Stimulated activated CD4-positive, alpha-beta T cell treated with anti-CD3 and anti-CD28 coated beads, Interleukin-1b, Interleukin-23, amount 100 ng/mL, for 48 hours (primary cell): Measurements from ENCODE around the gene SYTL4.

ENCODE experiments used
- DNase-seq: peaks from one replicate; pipeline ENCODE4 v3.0.0-alpha.2; 2020

The SYTL4 gene

GRCh38 chrX:100687546-100687945 is 44.4 kb downstream of the SYTL4 start:
- no peak for DNase-seq

DNA sequence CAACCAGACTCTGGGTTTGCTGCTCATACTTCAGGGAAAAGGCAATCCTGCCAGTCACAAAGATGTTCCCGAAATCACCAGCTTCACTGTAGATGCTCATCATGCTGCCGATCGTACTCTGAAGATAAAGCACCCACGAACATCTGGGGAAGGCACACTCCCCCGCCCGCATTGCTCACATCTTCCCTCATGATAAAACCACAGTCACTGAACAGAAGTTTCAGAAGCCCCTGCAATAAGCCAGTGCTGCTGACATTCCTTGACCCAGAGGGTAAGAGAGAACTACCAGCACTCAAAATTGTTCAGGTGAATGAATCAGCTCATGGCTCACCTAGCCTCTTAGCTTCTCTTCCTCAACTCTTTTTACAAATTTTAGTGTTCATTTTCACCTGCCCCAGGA is 44.8 kb downstream of the SYTL4 start:
- DNase-seq, result peak; percentile 1

DNA sequence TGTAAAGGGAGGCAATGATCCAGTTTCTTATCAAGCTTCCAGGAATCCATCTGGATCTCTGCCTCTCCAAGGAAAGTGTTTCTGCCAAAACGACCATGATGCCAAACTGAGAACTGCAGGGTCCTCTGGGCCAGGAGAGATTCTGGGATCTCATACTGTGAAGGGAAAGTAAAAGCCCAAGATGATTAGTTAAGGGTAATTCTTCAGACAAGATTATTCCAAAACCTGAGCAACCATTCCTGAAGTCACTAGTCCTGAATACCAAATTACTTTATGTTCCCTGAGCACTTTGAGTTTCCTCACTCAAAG is 46.0 kb downstream of the SYTL4 start:
- no peak for DNase-seq

- DNase-seq, result peak; percentile 62
Measured at GRCh38 chrX:100685284-100685996, 46.5 kb downstream of the SYTL4 start.

DNA sequence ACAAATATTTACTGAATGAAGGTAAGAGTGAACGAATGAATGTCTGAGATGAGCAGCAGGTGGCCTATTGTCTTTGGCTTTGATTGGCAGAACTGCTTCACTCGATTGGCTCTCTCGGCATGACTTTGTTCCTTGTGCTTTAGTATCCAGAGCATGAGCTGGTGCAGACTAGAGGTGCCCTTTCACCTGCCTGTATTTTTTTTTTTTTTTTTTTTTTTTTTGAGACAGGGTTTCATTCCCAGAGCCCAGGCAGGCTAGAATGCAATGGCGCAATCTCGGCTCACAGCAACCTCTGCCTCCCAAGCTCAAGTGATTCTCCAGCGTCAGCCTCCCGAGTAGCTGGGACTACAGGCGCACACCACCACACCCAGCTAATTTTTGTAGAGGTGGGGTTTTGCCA is 49.0 kb downstream of the SYTL4 start:
- no peak for DNase-seq

DNA sequence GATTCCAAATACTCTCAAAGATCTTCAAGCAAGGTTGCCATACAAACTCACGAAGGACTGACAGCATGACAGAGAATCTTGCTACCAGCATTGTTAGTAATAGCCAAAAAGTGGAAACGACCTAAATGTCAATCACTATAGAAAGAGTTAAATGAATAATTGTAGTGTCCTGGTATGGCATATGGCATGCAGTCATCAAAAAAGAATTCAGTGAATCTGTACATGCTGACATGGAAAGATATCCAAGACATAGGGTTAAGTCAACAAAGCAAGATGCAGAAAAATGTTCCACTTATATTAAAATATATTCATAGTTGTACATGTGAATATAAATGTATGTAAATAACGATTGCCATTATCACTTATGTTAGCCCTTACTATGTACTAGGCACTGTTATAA is 50.3 kb downstream of the SYTL4 start:
- DNase-seq, result no peak

- DNase-seq, result no peak
Measured at GRCh38 chrX:100680756-100681155, 51.2 kb downstream of the SYTL4 start.

- DNase-seq, result no peak
Measured at GRCh38 chrX:100677611-100678181, 54.2 kb downstream of the SYTL4 start.

DNA sequence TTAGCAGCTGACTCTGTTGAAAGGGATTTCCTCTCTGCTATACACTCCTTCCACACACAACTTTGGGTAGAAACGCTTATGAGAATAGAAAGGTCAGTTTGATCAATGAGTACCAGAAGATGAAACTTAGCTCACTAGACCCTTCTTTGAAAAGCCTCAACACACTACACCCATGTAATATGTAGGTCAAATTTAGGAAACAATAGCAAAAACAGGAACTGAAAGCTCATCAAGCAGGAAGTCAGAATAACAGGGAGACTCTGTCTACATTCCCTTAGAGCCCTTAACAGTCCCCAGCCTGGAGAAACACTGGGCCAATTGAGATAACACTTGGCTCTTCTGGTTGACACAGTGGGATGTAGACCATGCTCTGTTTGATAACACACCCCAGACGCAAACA is 57.2 kb downstream of the SYTL4 start:
- no peak for DNase-seq

- no peak for DNase-seq
Measured at GRCh38 chrX:100673397-100673953, 58.4 kb downstream of the SYTL4 start.

DNA sequence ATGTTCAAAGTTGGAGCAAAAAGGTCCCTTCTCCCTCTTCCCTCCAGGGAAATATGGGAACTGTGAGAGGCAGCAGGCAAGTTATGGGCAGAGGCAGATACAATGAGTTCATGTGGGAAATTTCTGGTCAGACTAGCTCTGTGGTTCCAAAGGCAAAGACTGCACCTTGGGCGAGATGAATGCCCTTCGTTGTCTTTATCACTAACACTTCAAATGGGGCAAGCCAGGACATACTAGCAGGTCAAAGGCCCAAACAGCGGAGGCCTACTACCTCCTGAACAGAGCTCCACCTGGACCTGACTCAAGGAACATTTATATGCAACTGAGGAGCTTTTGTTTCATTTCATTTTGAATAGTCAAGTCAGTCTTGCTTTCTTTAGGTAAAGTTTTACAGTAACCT is 59.0 kb downstream of the SYTL4 start:
- no peak for DNase-seq

- no peak for DNase-seq
Measured at GRCh38 chrX:100663642-100664041, 68.3 kb downstream of the SYTL4 start.

GRCh38 chrX:100662796-100663195 is 69.1 kb downstream of the SYTL4 start:
- no peak for DNase-seq

GRCh38 chrX:100662170-100662569 is 69.8 kb downstream of the SYTL4 start:
- DNase-seq, result no peak

DNA sequence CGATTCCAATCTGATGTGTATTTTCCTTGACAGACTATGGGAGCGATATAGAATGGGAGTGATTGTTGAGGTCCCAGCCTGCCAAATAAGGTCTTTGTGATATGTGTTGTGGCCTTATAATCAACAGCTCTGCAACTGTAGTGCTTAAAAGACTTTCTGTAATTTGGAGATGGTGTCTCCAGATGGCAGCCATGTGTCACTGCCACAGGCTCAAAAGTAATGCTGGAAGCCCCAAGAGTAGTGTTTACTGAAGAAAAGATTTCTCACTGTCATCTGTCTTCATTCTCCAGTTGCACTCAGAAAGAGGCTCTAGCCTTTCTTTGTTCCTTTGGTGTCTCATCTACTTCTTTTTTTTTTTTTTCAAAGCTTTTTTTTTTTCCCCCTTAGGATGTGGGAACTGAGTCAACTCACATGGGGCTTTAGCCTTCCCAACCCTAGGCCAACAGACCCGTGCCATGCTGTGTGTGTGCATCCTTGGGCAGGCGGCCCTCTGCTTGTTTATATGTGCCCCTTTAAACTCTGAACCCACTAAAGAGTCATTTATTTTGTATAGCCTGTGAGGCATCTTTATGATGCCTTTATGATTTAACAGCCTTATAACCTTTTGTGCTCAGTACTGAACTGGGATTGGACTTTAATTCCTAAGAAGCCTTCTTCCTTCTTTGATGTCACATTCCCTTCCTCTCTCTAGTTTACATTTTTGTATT is 72.3 kb downstream of the SYTL4 start:
- no peak for DNase-seq

DNA sequence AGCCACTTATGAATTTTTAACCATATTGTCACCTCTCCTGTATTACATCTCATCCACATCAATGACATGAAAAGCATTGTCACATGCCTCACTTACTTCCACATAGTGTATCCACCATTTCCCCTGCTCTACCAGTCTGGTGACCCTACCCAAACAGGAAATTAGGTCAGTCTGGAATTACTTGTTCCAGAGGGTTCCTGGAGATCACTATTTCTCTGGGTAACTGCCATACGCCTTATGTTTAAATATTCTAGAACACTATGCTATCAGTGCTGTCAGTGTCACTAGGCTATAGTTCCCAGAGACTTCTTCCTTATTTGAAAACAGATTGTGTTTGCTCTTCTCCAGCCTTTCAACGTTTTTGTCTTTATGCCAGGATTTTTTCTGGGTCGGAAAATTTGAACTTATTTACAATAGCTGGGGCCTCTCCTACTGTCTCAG is 73.0 kb downstream of the SYTL4 start:
- no peak for DNase-seq

DNA sequence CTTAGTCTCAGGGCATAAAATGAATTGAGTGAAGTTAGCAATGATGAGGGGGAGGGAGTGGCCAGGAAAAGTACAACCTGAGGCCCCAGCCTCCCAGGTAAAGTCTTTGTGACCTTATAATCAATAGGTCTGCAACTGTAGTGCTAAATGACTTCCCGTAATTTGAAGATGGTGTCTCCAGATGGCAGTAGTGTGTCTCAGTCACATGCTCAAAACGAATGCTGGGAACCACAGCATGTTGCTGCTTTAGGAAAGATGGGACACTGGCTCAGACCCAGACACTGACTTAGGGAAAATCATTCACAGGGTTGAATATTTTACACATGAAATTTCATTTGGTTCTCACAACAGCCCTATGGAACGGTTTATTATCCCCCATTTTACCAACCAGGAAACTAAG is 77.7 kb downstream of the SYTL4 start:
- DNase-seq, result no peak

- no peak for DNase-seq
Measured at GRCh38 chrX:100652266-100652665, 79.7 kb downstream of the SYTL4 start.

DNA sequence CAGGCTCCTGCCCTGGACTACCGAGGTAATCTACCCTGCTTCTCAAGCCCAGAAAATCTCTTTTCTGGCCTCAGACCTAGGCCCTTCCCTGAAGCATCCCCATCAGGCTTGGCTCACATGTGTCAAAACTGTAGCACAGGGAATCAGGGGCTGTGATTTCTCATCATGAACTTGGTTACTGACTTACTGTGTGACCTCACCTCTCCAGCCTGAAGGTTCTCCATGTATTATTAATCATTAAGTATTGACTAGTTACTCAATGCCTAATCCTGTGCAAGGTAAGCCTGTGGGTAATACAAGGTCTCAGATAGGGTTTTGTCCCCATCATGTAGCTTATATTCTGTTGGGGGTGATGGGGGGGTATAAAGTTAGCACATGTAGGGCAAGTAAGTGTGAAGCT is 81.1 kb downstream of the SYTL4 start:
- DNase-seq, result no peak

DNA sequence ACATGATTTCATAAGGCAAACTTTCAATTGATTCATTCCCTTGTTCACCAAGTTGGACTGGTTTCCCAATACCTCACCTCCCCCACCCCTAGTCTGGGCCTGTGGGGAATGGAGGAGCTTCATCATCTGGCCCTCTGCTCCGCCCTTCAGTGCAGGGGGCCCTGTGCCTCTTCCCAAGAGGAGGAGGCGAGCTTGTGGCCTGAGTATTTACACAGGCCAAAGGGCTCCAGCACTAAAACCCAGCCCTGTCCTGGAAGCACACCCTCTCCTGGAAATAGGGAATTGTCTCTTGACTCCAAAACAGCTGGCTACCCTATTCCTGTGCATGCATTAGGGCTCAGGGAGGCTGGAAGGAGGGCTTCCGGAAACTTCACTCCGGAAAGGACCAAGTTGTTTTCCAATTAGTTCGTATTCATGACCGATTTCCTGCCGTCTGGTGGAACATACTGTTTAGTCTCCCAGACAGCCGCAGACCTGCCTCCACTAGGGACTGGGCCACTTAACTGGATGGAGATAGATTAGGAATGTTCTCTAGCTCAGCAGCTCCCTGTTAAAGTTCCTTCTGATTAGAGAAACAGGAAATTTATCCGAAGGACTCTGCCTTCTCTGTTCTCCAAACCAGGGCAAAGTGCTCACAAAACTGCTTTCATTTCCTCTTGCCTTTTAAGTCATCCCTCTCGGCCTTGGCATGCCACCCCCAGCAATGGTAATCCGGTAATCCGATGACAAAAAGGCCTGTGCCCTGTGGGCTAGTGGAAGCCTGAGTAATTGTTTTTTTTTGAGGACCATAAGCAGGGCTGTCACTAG is 82.2 kb downstream of the SYTL4 start:
- no peak for DNase-seq

DNA sequence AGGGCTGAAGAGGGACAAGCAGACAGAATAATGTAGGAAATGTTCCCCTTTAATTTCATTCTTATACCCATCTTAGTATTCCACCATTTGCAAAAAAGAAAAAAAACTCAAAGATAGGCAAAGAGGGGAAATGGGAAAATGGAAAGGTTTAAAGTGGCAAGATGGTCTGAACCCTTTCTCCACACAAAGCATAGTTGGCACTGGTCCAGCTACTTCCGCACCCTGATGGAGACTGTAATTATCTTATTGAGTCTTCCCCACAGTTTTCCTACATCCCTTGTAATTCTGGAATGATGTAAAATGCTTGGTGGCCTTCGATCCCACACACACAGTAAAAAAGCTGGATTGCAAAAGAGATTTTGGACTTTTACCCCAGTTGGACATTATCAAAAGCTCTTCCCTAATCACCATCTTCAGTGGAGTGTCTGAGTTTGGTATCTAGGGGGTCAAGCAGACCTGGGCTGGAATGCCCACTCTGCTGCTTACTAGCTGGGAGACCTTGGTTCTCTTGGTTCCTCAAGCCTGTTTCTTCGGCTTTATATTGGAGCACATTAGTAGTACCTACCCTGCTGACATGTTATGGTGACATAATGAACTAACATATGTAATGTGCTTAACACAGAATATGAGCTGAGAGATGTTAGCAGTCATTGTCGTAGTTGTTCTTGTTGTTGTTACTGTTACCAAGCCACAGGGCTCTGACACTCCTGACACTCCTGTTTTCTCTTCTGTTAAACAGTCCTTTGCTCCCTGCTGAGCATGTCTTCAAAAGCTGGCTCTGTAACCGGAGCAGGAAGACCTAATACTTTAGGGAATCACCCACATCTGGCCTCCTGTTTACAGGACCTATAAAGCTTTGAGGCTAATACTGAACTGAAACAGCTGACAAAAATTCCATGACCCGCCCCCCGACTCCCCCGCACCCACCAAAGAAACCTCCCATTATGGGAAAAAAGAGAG is 83.2 kb downstream of the SYTL4 start:
- DNase-seq, result no peak

- no peak for DNase-seq
Measured at GRCh38 chrX:100647739-100648138, 84.2 kb downstream of the SYTL4 start.
